Stimulated activated CD8-positive, alpha-beta memory T cell treated with anti-CD3 and anti-CD28 coated beads, Interleukin-4, amount 100 ng/mL, for 48 hours (primary cell): Measurements from ENCODE around the gene SPPL2A.
"Not testable (repeated sequence)": the region's sequence is repeated elsewhere in the genome, so short reads cannot be mapped to it uniquely, and the experiment has no call there.

ENCODE experiments used
- DNase-seq: peaks from one replicate; pipeline ENCODE4 v3.0.0-alpha.2; 2020

SPPL2A gene

GRCh38 chr15:50764461-50765194, 878 bp downstream of the SPPL2A start:
- peak; percentile 38 for DNase-seq

GRCh38 chr15:50758712-50759205, 6.7 kb downstream of the SPPL2A start:
- no peak for DNase-seq

GRCh38 chr15:50753463-50753862, 12.0 kb downstream of the SPPL2A start:
- no peak for DNase-seq

- DNase-seq, result no peak
Observed at GRCh38 chr15:50751394-50751793, 14.1 kb downstream of the SPPL2A start.

- no peak for DNase-seq
Observed at GRCh38 chr15:50750227-50750705, 15.2 kb downstream of the SPPL2A start.

GRCh38 chr15:50747523-50747922, 18.0 kb downstream of the SPPL2A start:
- no peak for DNase-seq

- no peak for DNase-seq
Observed at GRCh38 chr15:50744601-50745000, 20.9 kb downstream of the SPPL2A start.

- no peak for DNase-seq
Observed at GRCh38 chr15:50740955-50741354, 24.6 kb downstream of the SPPL2A start.

GRCh38 chr15:50736823-50737222, 28.7 kb downstream of the SPPL2A start:
- DNase-seq, result no peak

- no peak for DNase-seq
Observed at GRCh38 chr15:50735156-50735555, 30.4 kb downstream of the SPPL2A start.

- DNase-seq, result no peak
Observed at GRCh38 chr15:50726315-50726714, 39.2 kb downstream of the SPPL2A start.

GRCh38 chr15:50718700-50719125, 46.8 kb downstream of the SPPL2A start:
- DNase-seq, result no peak

- no peak for DNase-seq
Observed at GRCh38 chr15:50712018-50712417, 53.5 kb downstream of the SPPL2A start.

- DNase-seq, result no peak
Observed at GRCh38 chr15:50710585-50710984, 54.9 kb downstream of the SPPL2A start.

- DNase-seq, result no peak
Observed at GRCh38 chr15:50707878-50708427, 57.6 kb downstream of the SPPL2A start.

- DNase-seq, result no peak
Observed at GRCh38 chr15:50702762-50703334, 62.7 kb downstream of the SPPL2A start.

- DNase-seq, result no peak
Observed at GRCh38 chr15:50698101-50698500, 67.4 kb downstream of the SPPL2A start.

GRCh38 chr15:50697109-50697797, 68.3 kb downstream of the SPPL2A start:
- no peak for DNase-seq

GRCh38 chr15:50694634-50695165, 70.8 kb downstream of the SPPL2A start:
- not testable (repeated sequence) for DNase-seq

- no peak for DNase-seq
Observed at GRCh38 chr15:50687302-50687902, 78.1 kb downstream of the SPPL2A start.

GRCh38 chr15:50686469-50687301, 78.8 kb downstream of the SPPL2A start, which contains the start of gene TRPM7:
TSS of gene TRPM7 (minus strand) at chr15:50686797. CDS start at chr15:50686533, 264 bp downstream.
- DNase-seq, result peak; percentile 92
